ENCODE data around the gene NCOR1.
"Not testable (repeated sequence)": the region's sequence is repeated elsewhere in the genome, so short reads cannot be mapped to it uniquely, and the experiment has no call there.

Gene NCOR1

GRCh38 chr17:16215273-16215964 lies at the start of gene NCOR1:
Gene NCOR1 (minus strand): TSS chr17:16215534. CDS start chr17:16194569, 20,965 bp downstream.
- peak; percentile 92 for DNase-seq (ENCODE audit: low read depth)

- DNase-seq (ENCODE audit: low read depth), result no peak
Measured at GRCh38 chr17:16262201-16262600, 46.9 kb upstream of the NCOR1 start.

- no peak for DNase-seq (ENCODE audit: low read depth)
Measured at GRCh38 chr17:16261049-16261448, 45.7 kb upstream of the NCOR1 start.

- no peak for DNase-seq (ENCODE audit: low read depth)
Measured at GRCh38 chr17:16259926-16260325, 44.6 kb upstream of the NCOR1 start.

- no peak for DNase-seq (ENCODE audit: low read depth)
Measured at GRCh38 chr17:16258901-16259300, 43.6 kb upstream of the NCOR1 start.

GRCh38 chr17:16255481-16255921 lies 40.2 kb upstream of the NCOR1 start:
- DNase-seq (ENCODE audit: low read depth), result no peak

- no peak for DNase-seq (ENCODE audit: low read depth)
Measured at GRCh38 chr17:16254773-16255400, 39.6 kb upstream of the NCOR1 start.

- DNase-seq (ENCODE audit: low read depth), result no peak
Measured at GRCh38 chr17:16251556-16251955, 36.2 kb upstream of the NCOR1 start.

- DNase-seq (ENCODE audit: low read depth), result no peak
Measured at GRCh38 chr17:16251043-16251442, 35.7 kb upstream of the NCOR1 start.

GRCh38 chr17:16250635-16251034 lies 35.3 kb upstream of the NCOR1 start:
- no peak for DNase-seq (ENCODE audit: low read depth)

GRCh38 chr17:16247586-16247984 lies 32.3 kb upstream of the NCOR1 start:
- no peak for DNase-seq (ENCODE audit: low read depth)

GRCh38 chr17:16243801-16244567 lies 28.6 kb upstream of the NCOR1 start:
- no peak for DNase-seq (ENCODE audit: low read depth)

- DNase-seq (ENCODE audit: low read depth), result no peak
Measured at GRCh38 chr17:16243385-16243784, 28.1 kb upstream of the NCOR1 start.

- no peak for DNase-seq (ENCODE audit: low read depth)
Measured at GRCh38 chr17:16241906-16242399, 26.6 kb upstream of the NCOR1 start.

GRCh38 chr17:16239931-16240330 lies 24.6 kb upstream of the NCOR1 start:
- no peak for DNase-seq (ENCODE audit: low read depth)

GRCh38 chr17:16232391-16232790 lies 17.1 kb upstream of the NCOR1 start:
- no peak for DNase-seq (ENCODE audit: low read depth)

GRCh38 chr17:16229912-16230561 lies 14.7 kb upstream of the NCOR1 start:
- not testable (repeated sequence) for DNase-seq (ENCODE audit: low read depth)

- DNase-seq (ENCODE audit: low read depth), result no peak
Measured at GRCh38 chr17:16222406-16222805, 7.1 kb upstream of the NCOR1 start.

GRCh38 chr17:16217002-16217635 lies 1.8 kb upstream of the NCOR1 start, which contains the start of gene PIGL:
Gene PIGL (plus strand): TSS chr17:16217210. CDS start chr17:16217227, 17 bp downstream.
- DNase-seq (ENCODE audit: low read depth), result peak; percentile 96

GRCh38 chr17:16216341-16217001 lies 1.1 kb upstream of the NCOR1 start:
- not testable (repeated sequence) for DNase-seq (ENCODE audit: low read depth)

- DNase-seq (ENCODE audit: low read depth), result no peak
Measured at GRCh38 chr17:16215965-16216316, 607 bp upstream of the NCOR1 start.

All from HS-27A (cell line).